LNCAP (cell line): ENCODE data around the gene PPP1R14C.

Source experiments
- TF ChIP-seq, protein P1 (sequence below): fragments of 450-650 bp; IDR thresholded peaks from 2 replicates; pipeline ENCODE4 v1.5.1; 2017; ENCODE audit warnings: mild to moderate bottlenecking

Gene PPP1R14C

DNA sequence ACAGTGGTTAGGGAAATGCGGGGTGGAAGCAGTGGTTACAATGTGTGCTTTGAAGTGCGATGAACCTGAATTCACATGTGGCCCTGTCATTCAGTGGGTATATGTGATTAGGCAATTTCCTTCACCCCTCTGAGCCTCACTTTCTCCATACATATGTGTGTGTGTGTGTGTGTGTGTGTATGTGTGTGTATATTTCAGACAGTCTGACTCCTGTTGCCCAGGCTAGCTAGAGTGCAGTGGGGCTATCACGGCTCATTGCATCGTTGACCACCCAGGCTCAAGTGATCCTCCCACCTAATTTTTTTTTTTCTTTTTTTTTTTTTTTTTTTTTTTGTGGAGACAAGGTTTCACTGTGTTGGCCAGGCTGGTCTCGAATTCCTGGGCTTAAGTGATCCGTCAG, 6.3 kb downstream of the PPP1R14C start:
- TF ChIP-seq, protein P1, sequence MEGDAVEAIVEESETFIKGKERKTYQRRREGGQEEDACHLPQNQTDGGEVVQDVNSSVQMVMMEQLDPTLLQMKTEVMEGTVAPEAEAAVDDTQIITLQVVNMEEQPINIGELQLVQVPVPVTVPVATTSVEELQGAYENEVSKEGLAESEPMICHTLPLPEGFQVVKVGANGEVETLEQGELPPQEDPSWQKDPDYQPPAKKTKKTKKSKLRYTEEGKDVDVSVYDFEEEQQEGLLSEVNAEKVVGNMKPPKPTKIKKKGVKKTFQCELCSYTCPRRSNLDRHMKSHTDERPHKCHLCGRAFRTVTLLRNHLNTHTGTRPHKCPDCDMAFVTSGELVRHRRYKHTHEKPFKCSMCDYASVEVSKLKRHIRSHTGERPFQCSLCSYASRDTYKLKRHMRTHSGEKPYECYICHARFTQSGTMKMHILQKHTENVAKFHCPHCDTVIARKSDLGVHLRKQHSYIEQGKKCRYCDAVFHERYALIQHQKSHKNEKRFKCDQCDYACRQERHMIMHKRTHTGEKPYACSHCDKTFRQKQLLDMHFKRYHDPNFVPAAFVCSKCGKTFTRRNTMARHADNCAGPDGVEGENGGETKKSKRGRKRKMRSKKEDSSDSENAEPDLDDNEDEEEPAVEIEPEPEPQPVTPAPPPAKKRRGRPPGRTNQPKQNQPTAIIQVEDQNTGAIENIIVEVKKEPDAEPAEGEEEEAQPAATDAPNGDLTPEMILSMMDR: no peak

DNA sequence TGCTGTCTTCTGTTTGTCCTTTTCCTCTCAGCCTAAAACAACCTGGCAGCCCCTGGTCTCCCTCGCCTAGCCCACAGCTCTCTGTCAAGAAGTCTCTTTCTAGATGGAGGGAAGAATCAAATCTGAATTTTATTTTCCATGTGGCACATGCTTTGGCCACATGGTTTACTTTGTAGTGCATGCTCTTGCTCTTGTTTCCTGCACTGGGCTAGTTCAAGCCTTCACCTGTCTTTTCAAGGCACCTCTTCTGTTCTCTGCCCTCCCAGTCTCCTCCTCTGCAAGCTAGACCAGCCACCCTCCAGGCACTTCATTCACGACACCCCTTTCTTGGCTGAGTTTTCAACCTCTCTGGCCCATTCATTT, 7.6 kb downstream of the PPP1R14C start:
- TF ChIP-seq, protein P1: no peak

DNA sequence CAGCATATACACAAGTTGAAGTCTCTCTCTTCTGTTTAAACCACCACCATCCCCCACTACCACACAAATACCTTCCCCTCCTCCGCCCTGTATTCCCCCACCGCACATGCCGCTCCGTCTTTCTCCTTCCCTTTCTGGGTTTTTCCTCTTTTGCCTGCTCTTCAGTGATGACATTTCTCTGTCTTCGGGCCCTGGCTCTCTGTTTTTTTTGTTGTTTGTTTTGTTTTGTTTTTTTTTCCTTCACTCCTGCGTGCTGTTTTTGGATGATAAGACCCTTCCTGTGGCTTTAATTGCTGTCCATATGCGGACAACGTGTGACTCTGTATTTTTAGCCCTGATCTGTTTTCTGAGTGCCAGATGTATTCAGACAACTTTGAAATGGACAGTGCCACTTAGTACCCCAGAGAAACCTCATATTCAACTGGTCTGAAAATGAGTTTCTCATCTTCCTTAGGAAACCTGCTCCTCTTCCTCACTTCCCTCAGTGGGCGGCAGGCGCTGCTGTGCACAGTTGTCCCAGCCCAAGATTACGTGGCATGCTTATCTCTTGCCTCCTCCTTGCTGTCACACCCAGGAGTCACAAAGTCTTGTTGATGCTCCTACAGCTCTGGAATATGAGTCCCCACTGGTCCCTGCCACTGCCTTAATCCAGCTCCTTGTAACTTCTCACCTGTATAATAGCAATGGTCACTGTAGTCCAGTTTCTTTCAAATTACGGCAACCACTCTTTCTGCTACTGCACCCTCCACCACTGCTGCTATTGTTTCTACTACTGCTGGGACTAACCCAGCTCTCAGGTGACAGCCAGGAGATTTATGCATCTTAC, 8.2 kb downstream of the PPP1R14C start:
- TF ChIP-seq, protein P1: no peak

DNA sequence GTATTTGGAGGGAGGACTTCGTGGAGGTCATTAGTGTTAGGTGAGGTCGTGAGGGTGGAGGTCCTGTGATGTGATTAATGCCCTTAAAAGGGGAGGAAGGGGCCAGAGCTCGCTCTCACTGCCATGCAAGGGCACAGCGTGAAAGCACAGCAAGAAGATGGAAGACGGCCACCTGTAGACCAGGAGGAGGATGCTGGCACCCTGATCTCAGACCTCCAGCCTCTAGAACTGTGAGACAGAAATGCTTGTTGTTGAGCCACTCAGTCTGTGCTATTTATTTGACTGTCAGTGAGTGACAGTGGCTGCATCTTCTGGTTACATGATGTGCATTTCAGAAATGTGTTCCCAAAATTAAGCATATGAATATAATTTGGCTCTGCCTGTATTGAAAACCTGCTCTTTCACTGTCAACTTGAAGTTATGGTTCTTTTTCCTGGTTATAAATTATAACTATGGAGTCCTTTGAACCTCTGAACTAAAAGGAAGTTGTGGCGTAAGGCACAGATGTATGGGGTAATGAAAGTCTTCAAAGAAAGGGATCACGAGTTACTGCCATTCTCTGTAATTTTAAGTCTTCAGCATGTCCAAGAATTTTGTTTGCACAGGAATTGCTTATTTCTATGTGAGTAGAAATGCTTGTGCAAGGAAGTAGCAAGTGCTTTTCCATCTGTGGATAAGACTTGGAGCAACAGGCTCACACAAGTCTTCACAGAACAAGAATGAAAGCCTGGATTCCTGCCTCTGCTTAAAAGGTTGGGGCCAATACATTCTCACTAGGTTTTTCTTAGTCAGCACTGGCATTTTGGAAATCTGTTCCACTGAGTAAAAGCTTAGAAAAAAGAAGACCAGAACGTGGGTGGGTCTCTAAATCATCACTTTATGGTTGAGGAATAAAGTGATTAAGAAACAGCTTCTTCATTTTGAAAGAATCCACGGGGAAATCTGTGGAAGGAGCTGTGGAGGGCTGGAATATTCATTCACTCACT, 10.3 kb downstream of the PPP1R14C start:
- TF ChIP-seq, protein P1: no peak

DNA sequence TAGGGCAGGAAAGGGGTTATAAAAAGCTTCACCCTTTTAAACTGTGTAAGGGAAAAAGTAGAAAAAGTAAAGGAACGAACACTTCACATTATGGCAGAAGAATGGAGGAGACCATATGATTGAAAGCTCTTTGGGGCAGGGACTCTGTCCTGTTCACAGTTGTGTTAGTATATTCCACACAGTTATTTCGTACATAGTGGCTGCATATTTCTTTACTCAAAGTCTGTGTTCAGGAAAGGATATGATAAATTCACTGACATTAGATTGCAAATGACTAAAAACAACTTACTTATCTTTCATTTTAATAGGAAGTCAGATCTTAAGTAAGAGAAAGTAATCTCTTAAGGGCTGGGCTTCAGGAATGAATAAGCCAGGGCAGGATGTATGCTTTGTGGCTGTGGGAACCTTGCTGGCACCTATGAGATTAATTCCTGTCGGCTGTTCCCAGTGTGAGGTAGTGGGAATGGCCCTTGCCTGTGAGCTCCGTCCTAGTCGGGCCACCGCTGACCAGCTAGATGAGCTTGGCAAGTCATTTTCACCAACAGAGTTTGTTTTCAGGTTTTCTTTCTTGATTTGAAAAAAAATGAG, 11.2 kb downstream of the PPP1R14C start:
- TF ChIP-seq, protein P1: no peak

DNA sequence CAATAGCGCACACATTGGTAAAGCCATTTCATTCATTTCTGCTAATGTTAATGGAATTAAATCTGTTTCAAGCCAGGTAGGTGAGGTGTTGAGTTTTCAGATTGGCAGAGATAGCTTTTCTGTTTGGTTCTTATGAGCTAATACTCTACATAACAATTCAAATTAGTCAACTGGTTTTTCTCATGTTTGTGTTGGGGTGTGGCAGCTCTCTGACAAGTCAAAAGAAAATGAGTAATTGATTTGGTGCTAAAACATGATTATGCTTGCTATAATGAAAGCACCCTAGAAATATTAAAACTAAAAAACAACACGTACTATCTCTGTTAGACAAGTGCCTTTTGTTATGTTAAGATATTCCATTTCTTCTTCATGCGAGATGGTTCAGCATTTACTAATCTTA, 13.6 kb downstream of the PPP1R14C start:
- TF ChIP-seq, protein P1: no peak

DNA sequence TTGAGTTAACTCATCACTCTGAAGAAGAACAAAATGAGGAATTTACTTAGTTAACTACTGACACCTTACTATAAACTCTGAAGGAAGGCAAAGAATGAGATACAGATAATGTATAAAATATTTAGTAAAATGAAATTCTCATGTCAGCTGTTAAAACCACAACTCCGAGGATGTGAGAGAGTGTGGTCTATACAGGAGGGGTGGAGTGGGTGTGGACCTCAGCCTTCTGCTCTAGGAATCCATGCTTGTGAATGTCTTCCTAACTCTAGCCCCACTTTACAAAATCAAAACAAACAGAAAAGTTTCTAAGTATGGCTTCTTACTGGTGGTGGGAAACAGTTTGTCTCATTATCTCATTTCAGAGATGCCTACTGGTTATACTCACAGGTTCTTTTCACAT, 14.2 kb downstream of the PPP1R14C start:
- TF ChIP-seq, protein P1: no peak
